GM20431 (cell line): ENCODE data around the gene POTEJ.
"Not testable (repeated sequence)": the region's sequence is repeated elsewhere in the genome, so short reads cannot be mapped to it uniquely, and the experiment has no call there.

Experiments
- in situ Hi-C: fragments of 300-500 bp; cut with MseI, MboI; formaldehyde crosslinking; loops from one replicate; pipeline ENCODE4 v1.15.0; 2020; ENCODE audit warnings: low sequenced_read_pairs; ENCODE audit not compliant: unreplicated experiment

POTEJ gene

DNA sequence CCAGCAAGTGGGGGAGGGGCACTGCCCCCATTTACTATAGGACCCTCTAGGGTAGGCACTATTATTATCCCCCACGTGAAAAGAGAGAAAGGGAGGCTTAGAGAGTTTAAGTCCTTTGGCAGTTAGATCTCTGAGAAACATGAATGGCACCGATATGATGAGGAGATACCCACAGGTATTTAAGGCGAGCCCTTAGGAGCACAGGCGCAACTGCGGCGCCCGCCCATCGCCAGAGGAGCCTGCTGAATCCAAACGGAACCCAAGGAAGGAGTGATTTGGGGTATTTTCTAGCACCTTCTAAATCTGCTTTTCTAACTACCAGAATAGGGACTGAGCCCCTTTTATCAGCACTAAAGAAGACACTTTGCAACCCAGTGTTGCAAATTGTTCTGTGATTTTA is 11.3 kb upstream of the POTEJ start:
- in situ Hi-C loops: not testable (repeated sequence)

DNA sequence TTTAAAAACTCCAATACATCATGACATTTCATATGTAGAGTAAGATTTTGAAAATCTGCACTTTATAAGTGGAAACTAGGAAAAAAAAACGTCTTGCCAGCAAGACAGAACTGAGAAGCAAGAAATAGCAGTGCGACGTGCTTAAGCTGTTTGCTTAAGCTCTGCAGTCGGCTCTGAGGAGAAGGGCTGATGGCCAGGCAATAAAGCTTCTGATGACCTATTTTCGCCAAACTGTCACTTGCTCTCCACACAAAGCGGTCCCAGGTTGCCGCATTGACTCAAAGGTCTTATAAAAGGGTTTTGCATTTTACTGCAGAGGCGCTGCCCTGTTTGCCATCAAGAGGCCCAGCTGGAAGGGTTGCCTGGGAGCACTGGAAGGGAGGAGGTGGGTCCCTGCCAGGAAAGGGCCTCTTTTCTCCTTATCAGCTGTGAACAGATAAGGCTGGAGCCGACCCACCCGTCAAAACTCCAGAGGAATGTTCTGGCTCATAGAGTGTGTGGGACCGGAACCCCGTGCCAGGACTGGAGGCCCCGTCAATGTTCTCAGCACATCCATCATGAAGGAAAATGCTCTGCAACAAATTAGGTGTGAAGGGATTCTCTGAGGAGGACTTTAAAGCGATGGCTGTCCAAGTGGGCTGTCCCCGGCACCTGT is 9.5 kb upstream of the POTEJ start:
- in situ Hi-C loops: not testable (repeated sequence)

DNA sequence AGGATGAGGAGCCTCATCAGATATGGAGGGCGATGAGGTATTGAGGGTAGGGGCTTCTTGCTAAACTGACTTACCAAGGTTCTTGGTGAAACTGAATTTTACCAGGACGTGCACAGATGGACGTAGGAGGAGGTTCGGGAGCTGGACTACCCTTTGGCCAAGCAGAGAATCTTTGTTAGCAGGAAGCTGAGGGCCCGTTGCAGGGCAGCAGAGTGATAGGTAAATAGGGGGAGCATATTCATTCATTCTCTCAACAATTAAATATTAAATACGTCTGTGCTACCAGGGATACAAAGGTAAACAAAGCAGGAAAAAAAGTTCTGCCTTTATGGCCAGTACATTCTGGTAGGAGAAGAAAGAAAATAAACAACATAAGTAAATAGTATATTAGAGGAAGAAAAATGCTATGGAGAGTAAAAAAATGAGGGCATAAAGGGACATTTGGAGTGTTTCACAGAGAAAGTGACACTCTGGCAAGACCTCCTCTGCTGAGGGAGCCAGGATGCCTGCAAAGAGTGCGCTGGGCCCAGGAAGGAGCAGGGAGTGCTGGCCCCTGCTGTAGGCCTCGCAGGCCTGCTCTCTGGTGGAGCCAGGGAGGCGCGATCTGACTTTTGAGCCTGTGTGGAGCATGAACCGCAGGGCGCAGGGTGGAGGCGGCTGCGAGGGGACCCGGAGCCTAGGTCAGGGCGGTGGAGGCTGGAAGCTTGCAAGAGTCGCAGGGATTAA is 2.8 kb upstream of the POTEJ start:
- in situ Hi-C loops: not testable (repeated sequence)

DNA sequence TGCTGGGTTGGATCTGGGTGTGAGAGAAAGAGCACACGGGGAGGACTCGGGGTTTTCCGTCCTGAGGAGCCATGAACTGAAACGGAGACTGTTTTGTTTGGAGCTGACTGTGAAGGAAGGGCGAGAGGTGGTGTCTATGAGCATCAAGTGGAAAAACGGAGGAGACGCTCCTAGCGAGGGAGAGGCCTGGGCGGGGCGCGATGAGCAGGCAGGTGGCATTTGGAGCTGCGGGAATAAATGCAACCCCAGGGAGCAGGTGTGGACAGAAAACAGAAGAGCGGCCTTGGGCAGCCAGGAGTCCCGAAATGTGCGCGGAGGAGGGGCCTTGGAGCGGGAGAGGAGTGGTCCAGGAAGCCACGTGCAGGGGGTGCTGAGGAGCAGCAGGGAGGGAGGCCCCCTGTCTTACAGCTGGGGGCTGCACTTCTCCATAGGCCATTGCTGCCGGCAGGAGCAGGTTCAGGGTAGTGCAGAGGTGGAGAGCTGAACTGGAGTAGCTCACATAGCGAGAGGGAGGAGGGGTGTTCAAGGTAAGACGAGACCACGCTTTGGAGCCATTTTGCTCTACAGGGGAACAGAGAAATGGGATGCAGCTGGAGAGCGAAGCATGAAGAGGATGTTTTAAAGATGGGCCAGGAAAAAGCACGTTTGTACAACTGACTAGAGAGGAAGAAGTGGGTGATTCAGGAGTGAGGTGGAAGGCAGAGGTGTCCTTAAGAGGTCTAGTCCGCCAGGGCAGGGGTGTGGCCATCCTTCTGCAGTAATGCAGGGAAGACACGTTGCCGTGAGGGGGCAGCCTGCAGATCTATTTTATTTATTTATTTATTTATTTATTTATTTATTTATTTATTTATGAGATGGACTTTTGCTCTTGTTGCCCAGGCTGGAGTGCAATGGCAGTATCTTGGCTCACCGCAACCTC is 2.0 kb upstream of the POTEJ start:
- in situ Hi-C loops: not testable (repeated sequence)

DNA sequence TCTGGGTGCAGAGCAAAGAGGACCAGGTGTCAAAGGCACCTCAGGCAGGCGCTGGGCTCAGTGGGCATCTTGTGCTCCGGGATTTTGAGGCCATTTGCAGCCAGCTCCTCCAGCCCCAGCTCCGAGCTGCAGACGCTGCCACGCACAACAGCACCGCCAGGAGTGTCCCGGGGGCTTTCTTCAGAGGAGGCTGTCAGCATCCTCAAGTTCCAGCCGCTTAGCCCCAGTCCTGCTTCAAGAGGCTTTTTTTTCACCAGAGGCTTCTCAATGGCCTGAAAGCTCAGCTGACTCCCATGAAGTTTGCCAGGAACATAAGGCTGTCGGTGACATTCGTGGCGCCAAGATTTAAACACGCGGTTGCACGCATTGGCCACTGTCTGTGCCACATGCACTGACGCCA is 754 bp upstream of the POTEJ start:
- in situ Hi-C loops: not testable (repeated sequence)

DNA sequence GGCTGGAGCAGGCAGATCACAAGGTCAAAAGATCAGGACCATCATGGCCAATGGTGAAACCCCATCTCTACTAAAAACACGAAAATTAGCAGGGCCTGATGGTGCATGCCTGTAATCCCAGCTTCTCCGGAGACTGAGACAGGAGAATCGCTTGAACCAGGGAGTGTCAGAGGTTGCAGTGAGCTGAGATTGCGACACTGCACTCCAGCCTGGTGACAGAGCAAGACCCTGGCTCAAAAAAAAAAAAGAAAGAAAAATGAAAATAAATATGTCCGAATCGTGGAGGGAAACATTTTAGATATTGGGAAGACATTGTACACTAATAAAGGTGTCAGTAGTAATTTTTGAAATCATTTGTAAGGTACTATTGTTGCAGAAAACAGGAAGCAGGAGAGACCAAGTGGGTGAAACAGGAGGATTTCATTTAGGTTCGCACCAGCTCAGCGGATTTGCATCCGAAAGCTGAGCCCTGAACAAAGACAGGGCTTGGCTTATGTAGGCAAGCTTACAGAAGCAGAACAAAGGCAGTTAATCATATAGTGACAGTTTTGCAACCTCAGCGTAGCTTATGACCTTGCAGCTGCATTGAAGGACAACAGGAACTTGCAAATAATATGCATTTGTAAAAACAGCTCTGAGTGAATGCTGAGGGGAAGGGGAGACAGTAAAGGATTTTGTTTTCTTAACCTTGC is 17.7 kb downstream of the POTEJ start:
- in situ Hi-C loops: not testable (repeated sequence)

DNA sequence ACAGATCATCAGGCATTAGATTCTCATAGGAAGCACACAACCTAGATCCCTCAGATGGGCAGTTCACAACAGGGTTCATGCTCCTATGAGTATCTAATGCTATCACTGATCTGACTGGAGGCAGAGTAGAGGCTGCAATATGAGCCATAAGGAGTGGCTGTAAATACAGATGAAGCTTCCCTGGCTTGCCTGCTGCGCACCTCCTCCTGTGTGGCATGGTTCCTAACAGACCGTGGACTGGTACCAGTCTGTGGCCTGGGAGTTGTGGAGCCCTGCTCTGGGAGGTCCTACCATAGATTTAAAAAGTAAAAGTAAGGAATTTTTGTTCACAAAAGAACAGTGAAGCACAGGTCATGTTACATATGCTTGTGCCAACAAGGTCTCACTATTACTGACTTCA is 27.7 kb downstream of the POTEJ start:
- in situ Hi-C loops: not testable (repeated sequence)

DNA sequence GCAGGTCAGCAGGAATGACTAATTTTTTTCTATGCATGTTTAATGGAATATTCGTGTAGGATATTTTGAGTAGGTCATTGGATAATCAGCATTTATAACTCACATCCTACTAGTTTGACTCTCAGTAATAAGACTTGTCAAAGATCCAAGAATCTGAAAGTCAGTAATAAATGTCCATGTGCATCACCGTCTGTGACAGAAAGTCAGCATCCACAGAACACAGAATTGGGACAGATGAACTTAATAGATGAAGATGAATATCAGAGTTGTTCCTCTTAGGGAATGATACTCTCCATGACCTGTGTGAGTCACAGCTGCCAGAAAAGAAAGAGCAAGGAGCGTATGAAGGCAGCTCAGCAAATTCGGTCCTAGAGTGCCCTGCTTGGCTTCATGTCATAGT is 30.4 kb downstream of the POTEJ start:
- in situ Hi-C loops: not testable (repeated sequence)

DNA sequence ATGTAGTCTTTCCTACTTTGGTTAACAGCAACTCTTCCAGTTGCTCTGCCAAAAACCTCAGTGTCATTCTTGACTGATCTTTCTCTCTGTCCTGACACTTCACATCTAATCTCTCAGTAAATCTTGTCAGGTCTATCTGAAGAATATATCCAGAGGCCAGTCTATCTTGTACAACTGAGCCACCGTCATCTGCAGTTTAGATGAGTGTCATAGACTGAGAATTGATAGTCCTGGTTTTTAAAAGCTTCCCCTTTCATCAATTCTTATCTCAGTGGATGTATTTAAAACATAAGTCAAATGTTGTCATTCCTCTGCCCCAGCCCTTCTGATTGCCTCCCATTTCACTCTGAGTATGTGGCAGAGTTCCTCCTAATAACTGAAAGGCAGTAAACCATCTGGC is 38.0 kb downstream of the POTEJ start:
- in situ Hi-C loops: not testable (repeated sequence)

DNA sequence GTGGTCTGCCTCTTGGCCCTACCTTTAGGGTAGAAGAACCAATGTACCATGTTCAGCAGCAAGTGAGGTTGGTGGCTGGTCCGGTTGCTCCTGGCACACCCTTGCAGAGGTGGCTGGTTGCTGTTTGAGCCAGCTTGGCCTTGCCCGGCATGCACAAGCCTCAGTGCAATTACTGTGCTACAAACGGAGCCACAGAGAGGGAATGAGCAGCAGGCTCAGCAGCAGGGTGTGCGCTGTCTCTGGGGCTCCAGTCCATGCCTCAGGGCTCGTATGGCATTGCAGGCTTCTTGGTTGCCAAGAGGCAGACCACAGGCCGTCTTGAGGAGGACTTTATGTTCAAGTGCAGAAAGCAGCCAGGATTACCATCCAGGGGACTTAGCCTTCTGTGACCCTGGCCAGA is 53.3 kb downstream of the POTEJ start:
- in situ Hi-C loops: not testable (repeated sequence)

DNA sequence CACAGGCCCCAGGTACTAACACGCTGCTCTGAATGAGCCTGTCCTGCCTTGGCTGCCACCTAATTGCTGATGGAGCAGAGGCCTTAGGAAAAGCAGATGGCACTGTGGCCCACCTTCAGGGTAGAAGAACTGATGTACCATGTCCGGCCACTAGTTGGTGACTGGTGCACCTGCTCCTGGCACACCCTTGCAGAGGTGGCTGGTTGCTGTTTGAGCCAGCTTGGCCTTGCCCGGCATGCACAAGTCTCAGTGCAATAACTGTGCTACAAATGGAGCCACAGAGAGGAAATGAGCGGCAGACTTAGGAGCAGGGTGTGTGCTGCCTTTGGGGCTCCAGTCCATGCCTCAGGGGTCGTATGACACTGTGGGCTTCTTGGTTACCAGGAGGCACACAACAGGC is 54.4 kb downstream of the POTEJ start:
- in situ Hi-C loops: not testable (repeated sequence)

DNA sequence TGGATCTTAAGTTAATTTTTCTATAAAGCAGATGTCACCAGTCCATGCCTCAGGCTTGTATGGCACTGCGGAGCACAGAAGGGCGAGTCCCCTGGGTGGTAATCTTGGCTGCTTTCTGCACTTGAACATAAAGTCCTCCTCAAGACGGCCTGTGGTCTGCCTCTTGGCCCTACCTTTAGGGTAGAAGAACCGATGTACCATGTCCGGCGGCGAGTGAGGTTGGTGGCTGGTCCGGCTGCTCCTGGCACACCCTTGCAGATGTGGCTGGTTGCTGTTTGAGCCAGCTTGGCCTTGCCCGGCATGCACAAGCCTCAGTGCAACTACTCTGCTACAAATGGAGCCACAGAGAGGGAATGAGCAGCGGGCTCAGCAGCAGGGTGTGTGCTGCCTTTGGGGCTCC is 56.3 kb downstream of the POTEJ start:
- in situ Hi-C loops: not testable (repeated sequence)

DNA sequence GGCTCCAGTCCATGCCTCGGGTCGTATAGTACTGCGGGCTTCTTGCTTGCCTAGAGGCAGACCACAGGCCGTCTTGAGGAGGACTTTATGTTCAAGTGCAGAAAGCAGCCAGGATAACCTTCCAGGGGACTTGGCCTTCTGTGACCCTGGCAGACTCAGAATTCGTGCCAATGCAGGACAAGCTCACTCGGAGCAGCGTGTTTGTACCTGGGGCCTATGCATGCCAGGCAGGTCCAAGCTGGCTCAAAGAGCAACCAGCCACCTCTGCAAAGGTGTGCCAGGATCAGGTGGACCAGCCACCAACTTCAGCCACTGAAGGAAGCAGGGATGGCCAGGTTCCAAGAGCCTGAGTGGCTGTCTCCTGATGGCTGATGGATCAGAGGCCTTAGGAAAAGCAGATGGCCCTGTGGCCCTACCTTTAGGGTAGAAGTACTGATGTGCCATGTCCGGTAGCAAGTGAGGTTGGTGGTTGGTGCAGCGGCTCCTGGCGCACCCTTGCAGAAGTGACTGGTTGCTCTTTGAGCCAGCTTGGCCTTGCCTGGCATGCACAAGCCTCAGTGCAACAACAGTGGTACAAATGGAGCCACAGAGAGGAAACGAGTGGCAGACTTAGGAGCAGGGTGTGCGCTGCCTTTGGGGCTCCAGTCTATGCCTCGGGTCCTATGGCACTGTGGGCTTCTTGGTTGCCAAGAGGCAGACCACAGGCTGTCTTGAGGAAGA is 58.9 kb downstream of the POTEJ start:
- in situ Hi-C loops: not testable (repeated sequence)

DNA sequence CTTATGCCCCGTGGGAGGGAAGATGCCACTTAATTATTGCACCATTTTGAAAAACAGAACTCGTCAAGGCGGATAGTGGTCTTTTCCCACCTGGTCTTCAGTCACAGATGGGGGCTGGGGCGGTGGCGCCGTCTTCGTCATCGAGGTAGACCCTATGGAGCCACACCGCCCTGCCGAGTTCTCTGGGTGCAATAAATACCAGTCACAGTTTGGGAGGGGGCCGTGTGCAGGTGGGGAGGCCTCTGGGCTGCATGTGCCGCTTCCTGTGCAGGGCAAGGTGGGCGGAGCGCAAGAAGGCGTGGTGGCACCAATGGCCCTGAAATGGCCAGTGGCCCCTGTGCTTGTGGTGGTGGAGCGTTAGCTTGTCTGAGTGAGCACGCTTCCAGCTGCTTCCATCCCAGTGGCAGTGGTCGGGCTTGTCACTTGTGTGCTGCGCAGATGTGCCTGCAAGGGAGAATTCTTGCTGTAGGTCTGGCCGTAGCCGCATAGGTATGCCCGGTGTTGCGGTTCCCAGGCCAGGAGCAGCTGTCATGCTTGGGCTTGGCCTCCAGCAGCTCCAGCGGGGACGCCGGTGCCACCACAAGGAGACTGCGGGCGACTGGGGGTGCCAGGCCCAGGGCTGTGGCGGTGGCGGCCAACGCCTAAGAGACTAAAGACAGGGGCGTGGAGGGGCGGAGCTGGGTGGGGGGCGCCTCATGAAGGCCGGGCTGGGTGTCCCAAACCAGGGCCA is 81.0 kb downstream of the POTEJ start:
- in situ Hi-C loops: not testable (repeated sequence)

DNA sequence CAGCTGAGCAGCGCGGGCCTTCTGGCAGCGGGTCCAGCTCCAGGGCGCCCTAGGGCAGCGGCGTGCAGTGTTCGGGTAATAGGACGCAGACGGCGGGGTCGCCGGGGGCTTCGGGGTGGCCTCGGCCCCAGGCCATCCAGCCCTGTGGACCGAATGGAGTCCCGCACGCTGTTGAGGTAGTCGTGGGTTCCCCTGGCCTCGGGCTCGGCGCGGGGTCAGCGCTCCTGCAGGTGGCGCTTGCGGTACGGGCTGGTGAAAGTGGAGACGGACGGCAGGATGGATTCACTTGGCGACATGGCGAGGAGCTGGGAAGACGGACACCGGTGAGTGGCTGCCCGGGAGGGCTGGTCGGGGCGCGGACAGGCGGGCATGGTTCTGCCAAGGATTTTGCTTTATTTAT is 82.2 kb downstream of the POTEJ start:
- in situ Hi-C loops: not testable (repeated sequence)

DNA sequence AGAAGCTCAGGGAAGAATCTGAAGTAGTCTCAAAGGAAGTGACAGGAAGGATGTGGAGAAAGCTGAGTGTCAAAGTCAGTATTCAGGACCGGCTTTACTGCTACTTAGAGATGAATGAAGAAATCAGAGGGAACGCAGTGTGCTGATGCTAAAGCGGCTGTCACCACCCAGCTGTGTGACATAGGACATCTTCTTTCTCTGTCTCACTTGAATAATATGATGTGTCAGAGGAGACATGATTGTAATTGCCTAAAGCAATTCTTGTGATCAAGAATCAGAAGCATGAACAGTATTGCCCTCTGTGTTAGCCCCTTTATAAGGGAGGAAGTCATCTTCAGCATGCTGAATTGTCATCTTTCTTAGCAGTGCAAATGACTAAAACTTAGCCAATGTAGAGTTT is 92.0 kb downstream of the POTEJ start:
- in situ Hi-C loops: not testable (repeated sequence)
